Activated CD4-positive, CD25-positive, alpha-beta regulatory T cell treated with anti-CD3 and anti-CD28 coated beads, Interleukin-2, amount 50 U/mL, for 16 hours (primary cell): ENCODE results near the gene DIP2A.
"Not testable (repeated sequence)": the region's sequence is repeated elsewhere in the genome, so short reads cannot be mapped to it uniquely, and the experiment has no call there.

ENCODE experiments used
- DNase-seq: peaks from one replicate; pipeline ENCODE4 v3.0.0-alpha.2; 2020; ENCODE audit warnings: low read depth, low spot score

The DIP2A gene

DNA sequence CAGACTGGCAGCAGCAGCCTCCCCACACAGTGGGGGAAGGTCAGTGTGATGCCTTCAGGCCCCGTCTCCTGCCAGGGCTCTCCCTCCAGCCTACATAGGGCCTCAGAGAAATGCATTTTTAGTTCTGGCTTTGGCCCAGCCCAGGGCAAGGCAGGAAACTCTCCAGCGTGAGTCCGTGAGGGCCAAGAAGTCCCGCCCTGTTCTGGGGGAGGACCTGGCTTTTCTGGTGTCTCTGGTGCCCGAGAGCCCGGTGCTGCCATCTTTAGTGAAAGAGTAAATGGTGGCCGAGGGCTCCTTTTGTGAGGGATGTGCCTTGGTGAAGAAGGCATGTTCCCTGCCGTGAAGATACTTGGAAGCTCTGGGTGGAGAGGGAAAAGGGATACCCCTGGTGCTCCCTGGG is 14.8 kb upstream of the DIP2A start:
- DNase-seq: no peak

GRCh38 chr21:46448108-46448507 is 10.6 kb upstream of the DIP2A start:
- no peak for DNase-seq

- DNase-seq: not testable (repeated sequence)
These were observed 9.8 kb upstream of the DIP2A start for GRCh38 chr21:46448855-46449254.

- no peak for DNase-seq
These were observed 6.0 kb upstream of the DIP2A start for GRCh38 chr21:46452710-46453109.

- no peak for DNase-seq
These were observed 4.5 kb upstream of the DIP2A start for GRCh38 chr21:46454142-46454541.

GRCh38 chr21:46454634-46455390 is 3.9 kb upstream of the DIP2A start:
- DNase-seq: no peak

GRCh38 chr21:46455575-46456385 is 2.9 kb upstream of the DIP2A start:
- DNase-seq: no peak

DNA sequence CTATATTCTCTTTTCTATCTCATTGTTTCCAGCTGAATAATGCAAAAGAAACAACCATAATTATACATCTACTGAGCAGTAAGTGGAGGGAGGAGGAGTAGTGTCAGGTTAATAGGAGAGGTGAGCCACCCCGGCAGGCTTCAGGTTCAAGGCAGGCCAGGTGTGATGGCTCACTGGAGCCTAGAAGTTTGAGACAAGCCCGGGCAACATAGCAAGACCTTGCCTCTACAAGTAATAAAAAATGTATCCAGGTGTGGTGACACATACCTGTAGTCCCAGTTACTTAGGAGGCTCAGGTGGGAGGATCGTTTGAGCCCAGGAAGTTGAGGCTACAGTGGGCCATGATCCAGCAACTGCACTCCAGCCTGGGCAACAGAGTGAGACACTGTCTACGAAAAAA is 1.9 kb upstream of the DIP2A start:
- DNase-seq: no peak

GRCh38 chr21:46457801-46458314 is 833 bp upstream of the DIP2A start:
- no peak for DNase-seq

GRCh38 chr21:46459024-46459355 is 299 bp downstream of the DIP2A start:
- DNase-seq: no peak

DNA sequence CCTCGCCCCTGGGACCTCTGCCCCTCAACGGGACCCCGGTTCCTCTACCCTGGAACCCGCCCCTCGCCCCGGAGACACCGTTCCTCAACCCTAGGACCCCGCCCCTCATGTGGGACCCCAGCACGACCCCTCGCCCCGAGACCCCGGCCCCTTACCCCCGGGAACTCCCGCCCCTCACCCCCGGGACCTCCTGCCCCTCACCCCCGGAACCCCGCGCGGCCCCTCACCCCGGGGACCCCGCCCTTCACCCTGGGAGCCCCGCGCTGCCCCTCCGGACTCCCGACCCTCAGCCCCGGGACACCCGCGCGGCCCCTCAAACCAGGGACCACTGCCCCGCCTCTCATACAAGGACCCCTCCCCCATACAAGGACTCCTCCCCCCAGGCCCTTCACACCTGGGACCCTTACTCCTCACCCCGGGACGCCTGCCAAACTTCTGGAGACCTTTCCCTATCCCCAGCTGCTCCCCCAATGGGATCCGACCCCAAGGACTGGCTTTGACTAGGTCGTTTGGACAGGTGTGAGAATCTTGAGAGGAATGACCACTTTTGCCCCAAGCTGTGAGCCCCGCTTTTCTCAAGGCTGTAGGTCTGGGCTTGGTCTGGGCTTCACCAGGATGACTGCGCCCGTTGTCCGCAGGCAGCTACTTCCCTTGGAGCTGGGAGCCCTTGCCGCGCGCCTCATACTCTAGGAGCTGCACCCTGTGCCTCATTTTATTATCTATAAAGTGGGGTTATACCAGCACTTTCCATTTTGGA is 843 bp downstream of the DIP2A start:
- DNase-seq: no peak

DNA sequence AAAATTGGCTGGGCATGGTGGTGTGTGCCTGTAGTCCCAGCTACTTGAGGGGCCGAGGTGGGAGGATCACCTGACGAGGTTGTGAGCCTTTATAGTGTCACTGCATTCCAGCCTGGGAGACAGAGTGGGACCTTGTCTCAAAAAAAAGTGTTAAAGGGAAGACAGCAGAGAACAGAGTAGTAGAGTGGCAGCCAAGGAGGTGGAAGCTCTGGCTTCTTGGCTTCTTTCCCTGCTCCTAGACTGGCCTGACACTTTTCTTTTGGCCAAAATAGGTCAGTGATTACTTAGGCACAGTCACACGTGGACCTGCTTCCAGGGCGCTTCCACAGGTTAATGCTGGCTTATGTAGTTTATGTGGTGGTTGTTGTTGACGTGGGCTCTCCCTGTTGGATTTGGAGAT is 3.2 kb downstream of the DIP2A start:
- DNase-seq: no peak

DNA sequence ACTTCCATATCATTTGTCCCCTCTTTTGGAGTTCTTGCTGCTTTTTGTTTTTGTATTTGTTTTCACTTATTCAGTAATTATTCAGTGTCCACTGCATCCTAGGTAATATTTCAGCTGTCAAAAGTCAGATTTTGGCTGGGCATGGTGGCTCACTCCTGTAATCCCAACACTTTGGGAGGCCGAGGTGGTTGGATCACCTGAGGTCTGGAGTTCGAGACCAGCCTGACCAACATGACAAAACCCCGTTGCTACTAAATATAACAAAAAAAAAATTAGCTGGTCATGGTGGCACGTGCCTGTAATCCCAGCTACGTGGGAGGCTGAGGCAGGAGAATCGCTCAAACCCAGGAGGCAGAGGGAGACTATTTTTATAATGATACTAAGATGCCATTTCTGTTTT is 6.5 kb downstream of the DIP2A start:
- not testable (repeated sequence) for DNase-seq

DNA sequence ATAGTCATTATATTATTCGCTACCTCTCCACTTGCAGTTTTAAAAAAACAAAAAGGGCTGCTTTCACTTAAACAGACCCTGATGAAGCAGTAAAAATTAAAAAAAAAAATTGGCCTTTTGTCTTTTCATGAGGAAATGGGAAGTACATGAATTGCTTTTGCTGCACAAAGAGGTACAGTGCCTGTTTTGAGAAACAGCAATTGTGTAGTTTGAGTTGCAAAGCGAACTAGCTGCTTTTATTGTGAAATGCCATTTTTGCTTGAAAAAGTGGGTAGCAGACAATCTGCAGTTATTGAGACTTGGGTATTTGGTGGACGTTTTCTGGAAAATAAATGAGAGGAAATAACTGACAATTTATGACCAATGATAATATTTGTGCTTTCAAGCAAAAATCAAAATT is 7.0 kb downstream of the DIP2A start:
- DNase-seq: no peak

GRCh38 chr21:46468108-46468774 is 9.6 kb downstream of the DIP2A start:
- DNase-seq: no peak

DNA sequence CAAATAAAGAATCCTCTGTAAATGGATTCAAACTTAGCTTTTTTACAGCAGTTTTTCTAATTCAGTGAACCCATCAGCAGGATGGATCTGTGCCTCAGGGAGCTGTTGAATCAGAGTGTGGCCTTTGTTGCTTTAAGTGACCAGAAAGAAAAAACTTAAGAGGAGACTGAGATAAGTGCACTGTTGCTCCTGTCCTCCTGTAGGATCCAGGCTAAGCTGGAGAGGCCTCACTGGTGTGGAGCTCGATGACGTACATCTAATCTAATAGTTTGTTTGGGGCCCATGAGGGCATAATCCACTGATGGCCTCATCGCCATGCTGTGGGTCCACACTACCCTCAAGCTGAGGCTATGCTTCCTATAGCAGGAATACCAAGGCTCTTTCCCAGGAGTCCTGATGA is 10.6 kb downstream of the DIP2A start:
- DNase-seq: no peak

GRCh38 chr21:46471514-46471913 is 12.8 kb downstream of the DIP2A start:
- no peak for DNase-seq

DNA sequence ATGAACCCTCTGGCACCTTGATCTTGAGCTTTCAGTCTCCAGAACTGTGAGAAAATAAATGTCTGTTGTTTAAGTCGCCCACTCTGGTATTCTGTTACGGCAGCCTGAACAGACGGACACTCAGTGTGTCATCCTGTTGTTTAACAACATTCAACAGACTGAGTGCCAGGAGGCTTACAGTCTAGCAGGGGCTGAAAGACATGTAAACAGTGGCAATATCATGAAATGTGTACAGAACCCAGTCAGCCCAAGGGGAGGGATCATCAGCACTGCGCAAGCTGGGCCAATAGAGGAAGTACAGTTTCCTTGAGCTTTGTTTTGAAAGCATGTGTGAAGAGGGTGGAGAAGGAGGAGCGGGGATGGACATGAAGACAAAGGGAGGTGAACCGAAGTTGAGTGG is 13.6 kb downstream of the DIP2A start:
- DNase-seq: no peak

DNA sequence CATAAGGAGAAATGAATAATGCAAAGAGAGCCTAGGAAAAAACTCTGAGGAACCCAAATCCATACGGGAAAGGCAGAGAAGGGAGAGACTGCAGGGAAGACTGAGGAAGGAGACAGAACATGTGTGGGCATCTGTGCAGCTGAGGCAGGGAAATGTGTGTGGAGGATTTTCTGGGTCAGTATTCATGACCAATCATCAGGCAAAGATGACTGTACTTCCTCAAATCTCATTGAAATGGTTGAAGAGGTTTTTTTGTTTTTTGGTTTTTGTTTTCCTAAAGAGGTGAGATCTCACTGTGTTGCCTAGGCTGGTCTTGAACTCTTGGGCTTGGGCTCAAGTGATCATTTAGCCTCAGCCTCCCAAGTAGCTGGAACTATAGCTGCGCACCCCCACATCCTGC is 15.7 kb downstream of the DIP2A start:
- DNase-seq: no peak

DNA sequence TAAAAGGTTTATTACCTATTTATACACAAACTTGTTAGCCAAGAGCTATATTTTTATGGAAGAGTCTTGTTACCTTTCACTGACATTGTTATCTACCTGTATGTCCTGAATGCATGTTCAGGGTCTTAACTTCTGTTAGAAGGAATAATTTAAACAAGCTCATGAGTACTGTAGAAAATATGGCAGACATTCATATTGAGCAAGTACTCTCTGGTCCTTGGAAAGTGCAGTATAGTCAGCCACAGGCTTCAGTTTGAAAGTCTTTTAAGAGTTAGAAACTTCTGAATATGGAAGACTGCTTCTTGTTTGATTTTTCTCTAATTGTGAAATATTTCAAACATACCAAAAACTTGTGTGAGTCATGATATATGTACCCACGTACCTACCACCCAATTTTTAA is 16.6 kb downstream of the DIP2A start:
- no peak for DNase-seq

DNA sequence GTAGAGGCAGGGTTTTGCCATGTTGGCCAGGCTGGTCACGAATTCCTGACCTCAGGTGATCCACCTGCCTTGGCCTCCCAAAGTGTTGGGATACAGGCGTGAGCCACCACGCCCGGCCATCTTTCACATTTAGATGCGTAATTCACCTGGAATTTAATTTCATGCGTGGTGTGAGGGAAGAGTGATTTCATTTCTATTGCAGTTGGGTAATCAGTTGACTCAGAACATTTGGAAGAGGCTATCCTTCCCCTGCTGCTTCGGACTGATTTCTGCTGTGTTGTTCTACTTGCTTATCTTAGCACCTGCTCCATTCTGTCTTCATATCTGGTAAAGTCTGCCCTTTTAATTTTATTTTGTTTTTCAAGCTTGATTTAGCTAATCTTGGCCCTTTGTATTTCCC is 19.1 kb downstream of the DIP2A start:
- DNase-seq: no peak

DNA sequence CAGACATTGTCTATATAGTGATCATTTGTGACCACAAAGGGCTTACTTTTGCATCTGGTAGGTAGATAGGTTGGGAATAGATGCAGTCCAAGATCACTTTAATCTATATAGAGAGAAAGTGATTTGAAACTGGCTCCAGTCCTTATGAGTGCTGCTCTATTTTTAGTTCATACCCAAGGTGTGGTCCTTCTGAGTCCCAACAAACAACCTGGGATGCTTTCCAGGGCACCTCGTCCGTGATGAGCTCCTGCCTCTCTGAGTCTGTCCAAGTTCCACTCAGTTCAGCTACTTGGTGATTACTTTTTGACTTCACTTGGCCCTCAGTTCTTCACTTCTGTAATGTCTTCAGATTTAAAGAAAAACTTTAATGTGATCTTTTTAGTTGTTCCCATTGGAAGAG is 20.2 kb downstream of the DIP2A start:
- no peak for DNase-seq
